CD4-positive, alpha-beta T cell treated with Interferon gamma for 1 hour (primary cell): ENCODE results near the gene NCOA7.
"Not testable (repeated sequence)": the region's sequence is repeated elsewhere in the genome, so short reads cannot be mapped to it uniquely, and the experiment has no call there.

Experiments used
- DNase-seq: peaks from one replicate; pipeline ENCODE4 v3.0.0-alpha.2; 2020

Gene NCOA7

DNA sequence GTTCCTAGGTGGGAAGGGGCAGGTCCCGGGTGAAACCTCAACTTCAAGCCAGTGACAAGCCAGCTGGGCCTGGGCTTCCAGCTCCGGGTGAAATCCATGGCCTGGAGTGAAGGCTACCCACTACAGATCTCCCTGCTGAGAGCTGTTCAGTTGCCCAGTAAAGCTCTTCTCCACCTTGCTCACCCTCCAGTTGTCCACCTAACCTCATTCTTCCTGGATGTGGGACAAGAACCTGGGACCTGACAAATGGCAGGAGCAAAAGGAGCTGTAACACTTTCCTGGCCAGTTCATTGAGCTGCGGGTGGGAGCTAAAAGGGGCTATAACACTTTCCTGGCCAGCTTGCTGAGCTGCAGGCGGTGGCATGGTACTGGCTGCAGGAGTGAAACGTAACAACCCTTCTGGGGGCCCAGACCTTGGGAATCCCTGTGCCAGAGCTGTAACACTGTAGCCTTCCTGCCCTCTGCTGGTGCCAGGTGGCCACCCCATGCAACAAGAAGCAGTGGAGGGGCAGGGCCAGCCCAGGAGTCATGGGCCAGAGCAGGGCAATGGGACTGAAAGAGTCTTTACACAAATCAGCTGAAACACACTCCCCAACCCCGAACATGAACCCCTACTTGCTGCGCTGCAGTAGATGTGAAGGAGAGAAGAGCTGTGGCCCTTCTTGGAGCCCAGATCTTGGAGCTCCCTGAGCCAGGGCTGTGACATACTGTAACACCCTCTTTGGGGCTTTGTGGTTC is 162.2 kb downstream of the NCOA7 start:
- no peak for DNase-seq

DNA sequence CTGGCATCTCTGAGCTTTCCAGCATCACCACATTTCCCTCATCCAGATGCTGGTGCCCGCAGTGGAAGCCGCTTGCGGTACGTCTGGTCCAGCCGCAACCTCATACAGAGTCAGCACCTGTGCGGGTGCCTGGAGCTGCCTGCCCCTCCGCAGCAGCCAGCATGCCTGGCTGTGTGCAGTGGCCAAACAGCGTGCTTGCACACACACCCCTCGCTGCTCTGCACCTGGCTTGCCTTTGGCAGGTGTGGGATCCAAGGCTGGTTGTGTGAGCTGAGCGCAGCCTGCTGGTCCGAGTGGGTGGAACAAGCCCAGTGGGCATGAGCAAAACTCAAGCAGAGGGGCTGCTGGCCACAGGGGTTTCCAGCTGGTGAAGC is 162.7 kb downstream of the NCOA7 start:
- DNase-seq = no peak

DNA sequence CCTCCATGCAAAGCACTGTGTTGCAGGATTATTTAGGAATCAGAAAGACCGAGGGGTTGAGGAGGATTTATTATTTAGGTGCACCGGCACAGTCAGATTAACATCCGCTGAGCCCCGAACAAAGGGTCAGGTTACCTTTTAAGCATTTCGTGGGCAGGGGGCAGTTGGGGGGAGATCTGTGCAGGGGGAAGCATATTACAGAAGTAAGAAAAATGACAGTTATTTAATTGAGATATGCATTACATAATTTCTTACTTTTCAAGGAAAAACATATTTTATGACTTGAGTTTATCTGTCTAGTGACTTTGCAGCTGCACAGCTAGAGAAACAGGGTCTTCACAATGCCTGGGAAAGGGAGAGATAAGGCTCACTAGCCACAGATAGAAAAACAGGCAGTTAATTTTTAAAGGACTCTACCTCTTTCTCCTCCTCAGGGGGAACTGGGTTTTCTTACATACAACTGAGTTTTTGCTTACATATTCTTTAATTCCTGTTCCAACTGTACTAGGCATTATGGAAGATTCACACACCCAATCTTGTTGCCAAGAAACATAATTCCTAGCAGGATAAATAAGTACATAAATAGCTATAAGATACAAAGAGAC is 164.1 kb downstream of the NCOA7 start:
- no peak for DNase-seq

DNA sequence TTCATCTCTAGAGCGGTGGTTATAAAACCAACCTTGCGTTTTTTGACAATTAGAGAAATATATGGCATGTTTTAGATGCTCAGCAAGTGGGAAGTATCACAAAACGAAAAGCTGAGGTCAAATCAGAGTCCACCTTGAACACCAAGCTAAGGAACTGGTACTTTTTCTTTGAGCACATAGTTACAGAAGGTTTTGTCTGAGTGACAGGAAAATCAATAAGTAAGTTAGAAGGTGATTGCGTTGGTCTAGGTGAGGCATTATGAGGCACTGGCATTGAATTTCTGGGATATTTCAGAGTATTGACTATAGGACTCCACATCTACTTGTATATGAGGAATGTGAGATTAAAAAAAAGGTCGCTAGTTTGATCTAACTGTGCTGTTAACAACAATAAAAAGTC is 165.2 kb downstream of the NCOA7 start:
- DNase-seq = no peak

DNA sequence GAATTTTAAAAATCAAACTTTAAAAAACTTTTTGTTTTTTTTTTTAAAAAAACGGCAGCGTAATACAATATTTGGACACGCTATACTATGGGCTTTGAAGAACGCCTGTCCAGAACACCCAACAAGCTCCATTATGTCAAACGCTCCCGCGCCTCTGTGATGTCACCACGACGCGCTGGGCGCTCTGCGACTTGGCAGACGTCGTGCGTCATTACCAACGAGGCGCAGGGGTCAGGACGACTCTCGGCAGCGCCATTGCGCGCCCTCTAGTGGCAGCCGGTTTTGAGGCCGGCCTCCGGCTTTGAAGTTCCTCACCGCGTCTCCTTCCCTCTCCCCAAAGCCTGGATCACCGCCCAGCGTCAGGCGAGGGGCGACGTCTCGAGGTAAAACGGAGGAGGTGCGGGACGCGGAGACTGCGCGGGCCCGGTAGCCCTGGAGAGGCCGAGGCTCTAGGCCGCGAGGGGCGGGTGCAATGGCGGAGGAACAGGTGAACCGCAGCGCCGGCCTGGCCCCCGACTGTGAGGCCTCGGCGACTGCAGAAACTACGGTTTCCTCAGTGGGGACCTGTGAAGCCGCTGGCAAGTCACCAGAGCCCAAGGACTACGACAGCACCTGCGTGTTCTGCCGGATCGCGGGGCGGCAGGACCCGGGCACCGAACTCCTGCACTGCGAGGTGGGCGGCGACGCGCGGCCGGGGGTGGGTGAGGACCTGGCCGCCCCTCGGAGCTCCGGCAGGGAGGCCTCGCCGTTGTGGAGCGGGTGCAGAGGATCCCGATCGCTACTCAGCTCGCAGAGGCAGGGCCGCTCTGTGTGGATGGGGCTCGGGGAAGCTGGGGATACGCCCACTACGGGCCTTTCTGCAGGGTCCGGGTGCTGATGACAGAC is 166.0 kb downstream of the NCOA7 start, which contains the start of gene HINT3:
HINT3 (plus strand) TSS at position 265 of the 885 bp plus-strand sequence; CDS start at position 473, 208 bp downstream.
- peak; percentile 96 for DNase-seq

DNA sequence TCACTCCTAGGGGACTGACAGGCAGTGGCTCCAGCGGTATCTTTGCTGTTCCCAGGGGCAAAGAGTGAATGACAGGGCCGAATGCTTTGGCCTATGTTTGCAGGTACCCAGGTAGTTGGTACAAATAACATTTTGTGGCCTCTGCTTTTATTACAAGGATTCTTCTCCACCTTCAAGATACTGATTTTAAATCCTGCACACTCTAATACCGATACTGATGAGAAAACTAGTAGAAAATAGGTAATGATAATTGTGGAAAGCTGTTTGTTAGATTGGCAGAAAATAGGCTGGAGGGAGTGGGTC is 166.6 kb downstream of the NCOA7 start:
- DNase-seq = no peak

DNA sequence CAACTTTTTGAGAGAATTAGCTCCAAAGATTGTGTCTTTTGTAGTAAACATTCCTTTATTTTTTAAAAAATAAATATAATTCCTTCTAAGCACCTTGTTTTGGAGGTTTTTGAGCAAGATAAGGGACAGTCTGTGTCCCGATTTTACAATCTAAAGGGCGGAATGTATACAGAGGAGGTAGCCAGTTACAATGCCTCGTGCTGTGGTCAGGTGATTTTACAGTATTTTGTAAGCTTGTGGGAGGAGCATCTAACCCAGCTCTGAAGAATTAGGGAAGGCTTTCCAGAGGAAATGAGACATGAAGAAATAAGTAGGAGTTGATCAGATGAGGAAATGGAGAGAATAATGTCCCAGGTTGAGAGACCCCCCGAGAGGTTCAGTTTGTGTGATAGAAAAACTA is 167.1 kb downstream of the NCOA7 start:
- no peak for DNase-seq

DNA sequence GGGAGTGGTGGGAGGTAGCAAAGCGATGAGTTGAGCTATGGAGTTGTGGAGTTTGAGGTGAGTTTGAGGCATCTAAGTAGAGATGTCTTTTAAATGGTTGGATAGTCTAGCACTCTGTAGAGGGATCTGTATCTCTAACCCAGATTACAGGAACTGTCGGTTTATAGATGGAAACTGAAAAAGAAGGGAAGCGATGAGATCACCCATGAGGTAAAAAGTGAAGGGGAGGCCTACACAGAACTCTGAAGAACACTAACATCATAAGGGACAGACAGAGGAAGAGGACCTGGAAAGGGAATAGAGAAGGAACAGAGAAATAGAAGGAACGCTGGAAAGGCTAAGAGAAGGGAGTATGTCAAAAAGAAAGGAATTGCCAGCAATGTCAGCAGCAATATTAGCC is 168.3 kb downstream of the NCOA7 start:
- no peak for DNase-seq

DNA sequence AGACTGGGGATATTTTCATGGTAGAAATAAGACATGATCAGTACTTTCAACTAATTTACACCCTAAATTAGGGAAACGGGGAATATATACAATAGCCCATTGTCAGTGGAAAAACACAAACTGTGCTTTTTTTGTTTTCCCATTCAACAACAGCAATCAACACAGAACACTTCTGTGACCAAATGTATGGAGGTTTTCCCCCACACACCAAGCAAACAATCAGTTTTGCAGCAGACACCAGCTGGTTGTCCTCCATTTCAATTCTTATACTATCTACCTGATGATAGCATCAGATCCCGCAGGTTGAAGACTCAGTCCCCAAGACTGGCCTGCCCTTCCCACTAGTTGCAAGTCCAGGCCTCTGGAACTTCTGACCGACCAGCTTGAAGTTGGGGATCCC is 170.4 kb downstream of the NCOA7 start:
- no peak for DNase-seq

DNA sequence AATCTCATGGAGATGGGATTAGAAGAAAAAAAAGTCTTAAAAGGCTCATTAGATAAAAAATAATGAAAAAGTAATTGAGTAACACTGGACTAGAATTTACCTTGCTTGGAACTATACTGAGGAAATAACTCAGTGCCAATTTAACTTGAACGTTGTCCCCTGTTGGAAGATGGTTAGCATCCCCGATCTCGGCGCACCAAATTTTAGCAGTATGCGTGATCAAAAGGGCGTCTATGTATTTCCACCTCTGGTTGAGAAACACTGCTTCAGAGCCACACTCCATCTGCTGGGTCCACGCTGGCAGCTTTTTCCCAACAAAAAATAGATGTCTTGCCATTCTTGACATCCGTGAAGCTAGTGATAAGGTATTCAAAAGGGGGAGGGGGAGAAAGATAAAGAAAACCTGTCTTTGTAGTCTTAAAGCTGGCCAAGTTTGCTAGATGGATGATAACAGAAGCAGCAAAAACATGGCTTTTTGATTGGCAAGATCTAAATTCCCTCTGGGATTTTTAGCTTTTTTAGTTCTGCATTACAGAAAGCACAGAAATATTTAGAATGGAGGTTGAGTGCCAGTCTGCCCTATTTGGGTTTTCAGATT is 172.2 kb downstream of the NCOA7 start:
- DNase-seq = no peak

DNA sequence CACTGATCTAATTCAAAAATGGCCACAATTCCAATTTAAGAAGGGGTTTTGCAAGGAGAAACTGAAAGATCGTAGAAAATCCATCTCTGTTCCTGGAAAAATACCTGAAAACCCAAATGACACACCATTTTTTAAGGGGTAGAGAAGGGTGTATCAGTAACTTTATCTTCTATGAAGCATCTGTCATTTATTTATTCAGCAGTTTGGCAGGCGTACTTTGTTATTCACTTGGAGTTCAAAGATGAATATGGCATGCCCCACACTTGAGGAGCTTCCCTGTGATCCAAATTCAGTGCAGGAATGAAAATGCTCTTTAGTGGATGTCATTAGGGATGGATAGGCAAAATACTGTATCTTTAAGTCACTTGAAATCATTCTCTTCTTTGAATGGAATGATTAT is 173.1 kb downstream of the NCOA7 start:
- no peak for DNase-seq

DNA sequence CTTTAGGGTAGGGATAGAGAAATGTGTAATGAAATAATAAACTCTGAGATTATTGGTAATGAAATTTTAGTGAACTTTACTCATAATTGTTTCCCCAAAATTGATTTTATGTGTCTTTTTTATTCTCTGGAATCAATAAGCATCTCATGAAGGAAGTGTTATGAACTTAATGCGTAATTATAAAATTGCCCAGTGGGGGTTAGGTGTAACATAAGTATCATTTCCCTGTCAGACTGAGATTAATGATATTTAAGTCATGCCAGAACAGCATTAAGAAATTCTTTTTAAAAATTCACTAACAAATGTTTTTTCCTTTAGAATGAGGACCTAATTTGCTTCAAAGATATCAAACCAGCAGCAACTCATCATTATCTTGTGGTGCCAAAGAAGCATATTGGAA is 175.8 kb downstream of the NCOA7 start:
- DNase-seq = no peak

DNA sequence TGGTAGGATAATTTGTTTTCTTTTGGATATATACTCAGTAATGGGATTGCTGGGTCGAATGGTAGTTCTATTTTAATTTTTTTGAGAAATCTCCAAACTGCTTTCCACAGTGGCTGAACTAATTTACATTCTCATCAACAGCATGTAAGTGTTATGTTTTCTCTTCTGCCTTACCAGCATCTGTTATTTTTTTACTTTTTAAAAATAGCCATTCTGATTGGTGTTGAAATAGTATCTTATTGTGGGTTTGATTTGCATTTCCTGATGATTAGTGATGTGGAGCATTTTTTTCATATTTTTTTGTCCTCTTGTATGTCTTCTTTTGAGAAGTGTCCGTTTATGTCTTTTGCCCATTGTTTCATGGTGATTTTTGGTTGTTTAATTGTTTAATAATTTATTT is 177.7 kb downstream of the NCOA7 start:
- no peak for DNase-seq

DNA sequence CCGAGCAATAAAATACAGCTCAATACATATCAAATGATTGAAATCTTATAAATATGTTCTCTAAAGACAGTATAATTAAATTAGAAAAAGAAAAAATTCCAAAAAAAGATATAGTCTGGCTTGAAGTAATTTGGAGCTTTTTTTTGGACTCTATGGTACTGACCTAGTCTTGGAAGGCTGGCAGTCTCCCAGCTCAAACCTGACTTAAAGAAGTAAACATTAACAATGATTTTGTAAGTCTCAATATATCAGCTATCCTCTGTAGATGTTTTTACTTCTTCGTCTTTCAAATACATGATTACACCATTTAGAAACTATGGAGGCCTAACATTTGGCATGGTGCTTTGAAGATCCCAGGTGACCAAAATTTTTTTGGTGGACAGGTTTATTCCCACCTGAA is 180.0 kb downstream of the NCOA7 start:
- no peak for DNase-seq

DNA sequence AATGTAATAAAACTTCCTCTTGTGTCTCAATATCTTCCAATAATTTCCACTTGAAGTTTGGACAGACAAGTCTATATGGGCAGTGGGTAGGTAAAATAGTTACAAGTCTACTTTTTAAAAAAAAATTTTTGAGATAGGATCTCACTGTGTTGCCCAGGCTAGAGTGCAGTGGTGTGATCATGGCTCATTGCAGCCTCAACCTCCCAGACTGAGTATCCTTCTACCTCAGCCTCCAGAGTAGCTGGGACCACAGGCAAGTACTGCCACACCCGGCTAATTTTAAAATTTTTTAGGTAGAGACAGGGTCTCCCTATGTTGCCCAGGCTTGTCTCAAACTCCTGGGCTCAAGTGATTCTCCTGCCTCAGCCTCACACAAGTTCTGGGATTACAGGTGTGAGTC is 181.7 kb downstream of the NCOA7 start:
- not testable (repeated sequence) for DNase-seq

DNA sequence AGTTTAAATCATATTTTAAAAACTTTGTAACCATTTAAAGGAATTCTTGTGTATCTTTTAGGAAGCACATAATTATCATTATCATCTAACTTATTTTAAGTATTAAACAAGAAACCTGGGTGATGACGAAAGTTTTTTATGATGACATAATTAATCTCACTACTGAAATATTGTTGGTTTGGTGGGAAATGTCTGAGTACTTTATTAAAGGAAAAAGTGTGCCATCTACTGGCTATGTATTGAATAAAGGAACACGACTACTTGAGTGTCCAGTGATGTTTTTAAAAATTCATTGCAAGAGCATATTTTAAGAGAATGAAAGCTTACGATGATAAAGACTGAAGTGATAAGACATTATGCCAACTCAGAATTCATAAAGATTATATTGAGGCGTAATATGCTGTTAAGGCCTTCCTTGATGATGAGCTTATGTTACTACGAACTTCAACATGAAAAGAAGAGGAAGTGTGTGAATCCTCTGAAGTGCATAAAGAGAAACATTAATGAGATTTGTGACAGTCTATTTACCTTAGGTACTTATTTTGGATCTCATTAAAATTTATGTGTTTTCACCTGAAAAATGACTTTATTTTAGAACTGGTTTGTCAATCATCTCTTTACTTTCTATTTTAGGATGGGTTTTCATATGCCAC is 183.6 kb downstream of the NCOA7 start:
- no peak for DNase-seq

DNA sequence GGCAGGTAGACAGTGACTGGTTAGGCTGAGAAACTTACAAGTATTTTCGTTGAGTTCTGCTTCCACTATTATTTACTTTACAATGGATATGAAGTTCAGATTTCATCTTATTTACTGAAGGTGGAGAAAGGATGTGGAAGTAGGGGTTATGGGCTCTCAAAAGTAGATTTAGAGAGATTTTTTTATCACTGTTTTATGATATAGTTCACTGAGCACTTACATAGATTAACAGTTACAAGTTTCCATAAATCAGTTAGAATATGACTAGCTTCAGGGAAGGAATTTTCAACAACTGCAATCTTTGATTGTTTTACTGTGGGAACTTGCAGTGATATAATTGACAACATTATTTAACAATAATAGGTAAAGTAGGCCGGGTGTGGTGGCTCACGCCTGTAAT is 188.3 kb downstream of the NCOA7 start:
- no peak for DNase-seq
